Osteoblast (primary cell): ENCODE data around the gene SHISAL1. TPM values are rescaled to one million over a fixed set of nuclear protein-coding genes. Genes with fewer than 3 reads are reported as not detected.

ENCODE experiments used
- DNase-seq: peaks from one replicate; pipeline ENCODE4 v3.0.0; 2011; ENCODE audit warnings: low spot score, mixed read lengths; ENCODE audit not compliant: insufficient read length; ENCODE audit errors: missing footprints
- H2AFZ ChIP-seq: 2 replicates; pipeline ENCODE4 v1.6.0; 2011; ENCODE audit warnings: mild to moderate bottlenecking, low read length
- H3K27ac ChIP-seq: 2 replicates; pipeline ENCODE4 v1.5.1; 2011; ENCODE audit warnings: mild to moderate bottlenecking, low read depth, low read length, moderate library complexity
- H3K27me3 ChIP-seq: 2 replicates; pipeline ENCODE4 v1.6.0; 2012; ENCODE audit warnings: mild to moderate bottlenecking, control low read depth, inconsistent platforms, low read length, moderate library complexity; ENCODE audit not compliant: insufficient read depth
- H3K36me3 ChIP-seq: 2 replicates; pipeline ENCODE4 v1.5.1; 2011; ENCODE audit warnings: mild to moderate bottlenecking, low read length, control low read depth, moderate library complexity; ENCODE audit not compliant: insufficient read depth
- H3K4me1 ChIP-seq: 2 replicates; pipeline ENCODE4 v1.5.1; 2011; ENCODE audit warnings: mild to moderate bottlenecking, low read length, control low read depth, moderate library complexity; ENCODE audit not compliant: insufficient read depth
- H3K4me2 ChIP-seq: 2 replicates; pipeline ENCODE4 v1.6.0; 2011; ENCODE audit warnings: mild to moderate bottlenecking, low read length; ENCODE audit not compliant: insufficient read depth
- H3K4me3 ChIP-seq: fragments of 200-600 bp; sonication (generic); 3 replicates; pipeline ENCODE4 v1.5.1; 2012; ENCODE audit warnings: mild to moderate bottlenecking, low read length, inconsistent platforms; ENCODE audit not compliant: insufficient read depth
- H3K79me2 ChIP-seq: 2 replicates; pipeline ENCODE4 v1.6.0; 2012; ENCODE audit warnings: mild to moderate bottlenecking, low read length, control low read depth, inconsistent platforms; ENCODE audit not compliant: insufficient read depth
- H3K9me3 ChIP-seq: 2 replicates; pipeline ENCODE4 v1.5.1; 2011; ENCODE audit warnings: low read depth, low read length, control low read depth
- H4K20me1 ChIP-seq: 2 replicates; pipeline ENCODE4 v1.6.0; 2012; ENCODE audit warnings: mild to moderate bottlenecking, low read length, control low read depth; ENCODE audit not compliant: insufficient read depth
- CTCF ChIP-seq: IDR thresholded peaks from 2 replicates; pipeline ENCODE4 v1.5.1; 2011; ENCODE audit warnings: mild to moderate bottlenecking, low read depth, low read length, moderate library complexity; ENCODE audit errors: extremely low read depth
- total RNA-seq: library from RNA; depleted of rRNA; stranded (reverse); fragments of >200 nt; gene quantifications from 2 replicates; pipeline ENCODE4 v1.2.3, GENCODE V29; 2012

Gene SHISAL1
- total RNA-seq, 1 donor: 52.5 TPM

DNA sequence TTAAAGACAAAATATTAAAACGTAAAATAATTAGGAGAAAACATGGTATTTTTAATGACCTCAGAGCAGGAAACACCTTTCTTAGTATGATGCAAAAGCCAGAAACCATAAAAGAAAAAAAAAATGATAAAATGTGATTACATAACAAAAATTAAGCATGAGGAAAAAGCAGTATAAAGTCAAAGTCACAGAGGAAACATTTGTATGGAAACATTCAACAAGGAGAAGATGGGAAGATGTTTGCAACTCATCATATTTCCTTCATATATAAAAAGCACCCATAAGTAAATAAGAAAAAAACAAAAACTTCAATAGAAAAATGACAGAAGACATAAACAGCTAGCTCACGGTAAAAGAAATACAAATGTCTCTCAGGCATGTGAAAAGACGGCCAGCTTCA is 17.3 kb downstream of the SHISAL1 start:
- H3K4me1 ChIP-seq: peaks cover 6% of the 10 kb centered on the region
- no peaks in the 10 kb centered on the region for H3K27me3 ChIP-seq
- no peaks in the 10 kb centered on the region for H3K9me3 ChIP-seq
- no peak overlapping the region for H3K4me2 ChIP-seq
- H3K27ac ChIP-seq: no peak overlapping the region
- H2AFZ ChIP-seq: no peak overlapping the region
- H4K20me1 ChIP-seq: peaks cover 3% of the 10 kb centered on the region
- no peaks in the 10 kb centered on the region for H3K36me3 ChIP-seq
- no peaks in the 10 kb centered on the region for H3K79me2 ChIP-seq
- no peak for TF ChIP-seq CTCF
- no peak overlapping the region for H3K4me3 ChIP-seq
- no peak for DNase-seq

- DNase-seq: no peak
- no peak overlapping the region for H3K4me2 ChIP-seq
- no peaks in the 10 kb centered on the region for H3K27me3 ChIP-seq
- no peak overlapping the region for H3K4me3 ChIP-seq
- H3K4me1 ChIP-seq: peaks cover 6% of the 10 kb centered on the region
- H3K27ac ChIP-seq: no peak overlapping the region
- H3K36me3 ChIP-seq: no peaks in the 10 kb centered on the region
- TF ChIP-seq CTCF: no peak
- peaks cover 3% of the 10 kb centered on the region for H4K20me1 ChIP-seq
- no peaks in the 10 kb centered on the region for H3K79me2 ChIP-seq
- no peak overlapping the region for H2AFZ ChIP-seq
- no peaks in the 10 kb centered on the region for H3K9me3 ChIP-seq
Observed at GRCh38 chr22:44293876-44294275, 18.9 kb downstream of the SHISAL1 start.

DNA sequence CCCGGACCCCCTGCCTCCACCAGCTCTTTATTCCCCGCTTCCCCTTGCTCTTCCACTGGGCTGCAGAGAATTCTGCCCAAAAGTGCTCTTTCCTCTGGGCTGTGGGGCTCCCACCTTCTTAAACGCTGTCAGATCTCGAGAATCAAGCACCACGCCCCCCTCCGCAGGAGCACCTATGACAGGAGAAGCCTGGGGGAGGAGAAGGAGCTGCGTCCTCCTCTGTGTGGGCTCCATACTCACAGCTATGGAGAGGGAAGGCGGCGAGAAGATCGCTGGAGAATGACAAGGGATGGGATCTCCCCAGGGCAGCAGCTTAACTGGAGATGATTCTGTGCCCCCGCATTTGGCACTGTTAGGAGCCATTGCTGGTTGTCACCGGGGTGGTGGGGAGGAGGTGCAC is 19.7 kb downstream of the SHISAL1 start:
- Histone ChIP-seq H2AFZ (no peak overlapping the region), H3K4me1 (peaks cover 6% of the 10 kb centered on the region), H3K36me3 (no peaks in the 10 kb centered on the region), H3K27me3 (no peaks in the 10 kb centered on the region), H3K4me3 (no peak overlapping the region), H3K27ac (no peak overlapping the region), H3K9me3 (no peaks in the 10 kb centered on the region), H3K79me2 (no peaks in the 10 kb centered on the region), H3K4me2 (no peak overlapping the region), H4K20me1 (peaks cover 3% of the 10 kb centered on the region)
- TF ChIP-seq CTCF: no peak
- no peak for DNase-seq

GRCh38 chr22:44292521-44292920 is 20.2 kb downstream of the SHISAL1 start:
- no peaks in the 10 kb centered on the region for H3K79me2 ChIP-seq
- no peak overlapping the region for H2AFZ ChIP-seq
- H3K4me2 ChIP-seq: no peak overlapping the region
- peaks cover 6% of the 10 kb centered on the region for H3K4me1 ChIP-seq
- no peaks in the 10 kb centered on the region for H3K36me3 ChIP-seq
- no peak for TF ChIP-seq CTCF
- H3K4me3 ChIP-seq: no peak overlapping the region
- no peak for DNase-seq
- H3K27ac ChIP-seq: no peak overlapping the region
- H3K27me3 ChIP-seq: no peaks in the 10 kb centered on the region
- no peaks in the 10 kb centered on the region for H3K9me3 ChIP-seq
- peaks cover 3% of the 10 kb centered on the region for H4K20me1 ChIP-seq
